Neural progenitor cell (in vitro differentiated cells): Measurements from ENCODE around the gene CARD16. TPM values are rescaled to one million over a fixed set of nuclear protein-coding genes. Genes with fewer than 3 reads are reported as not detected.
"Not testable (repeated sequence)": the region's sequence is repeated elsewhere in the genome, so short reads cannot be mapped to it uniquely, and the experiment has no call there.

ENCODE experiments used
- DNase-seq: peaks from one replicate; pipeline ENCODE4 v3.0.0-alpha.2; 2016; ENCODE audit warnings: low spot score
- H2AFZ ChIP-seq: fragments of 200-600 bp; sonication (generic); replicated peaks from 2 replicates; pipeline ENCODE4 v1.6.1; 2016; ENCODE audit warnings: antibody characterized with exemption
- H3F3A ChIP-seq: fragments of 200-600 bp; sonication (generic); 2 replicates; pipeline ENCODE4 v1.6.1; 2016; ENCODE audit warnings: antibody characterized with exemption, low read depth
- H3K27ac ChIP-seq: fragments of 200-600 bp; sonication (generic); 2 replicates; pipeline ENCODE4 v1.5.1; 2016; ENCODE audit warnings: mild to moderate bottlenecking
- H3K27me3 ChIP-seq: fragments of 200-600 bp; sonication (generic); 2 replicates; pipeline ENCODE4 v1.6.1; 2016; ENCODE audit warnings: mild to moderate bottlenecking, moderate library complexity
- H3K36me3 ChIP-seq: fragments of 200-600 bp; sonication (generic); 2 replicates; pipeline ENCODE4 v1.5.1; 2016
- H3K4me1 ChIP-seq: fragments of 200-600 bp; sonication (generic); 2 replicates; pipeline ENCODE4 v1.6.1; 2016; ENCODE audit warnings: mixed run types
- H3K4me2 ChIP-seq: fragments of 200-600 bp; sonication (generic); 2 replicates; pipeline ENCODE4 v1.6.1; 2016
- H3K4me3 ChIP-seq: fragments of 200-600 bp; sonication (generic); 2 replicates; pipeline ENCODE4 v1.5.1; 2016
- H3K79me2 ChIP-seq: fragments of 200-600 bp; sonication (generic); 2 replicates; pipeline ENCODE4 v1.6.1; 2016; ENCODE audit warnings: low read depth
- H3K9ac ChIP-seq: fragments of 200-600 bp; sonication (generic); 2 replicates; pipeline ENCODE4 v1.6.1; 2016
- H3K9me3 ChIP-seq: fragments of 200-600 bp; sonication (generic); 2 replicates; pipeline ENCODE4 v1.5.1; 2016; ENCODE audit warnings: low read depth
- H4K20me1 ChIP-seq: fragments of 200-600 bp; sonication (generic); 2 replicates; pipeline ENCODE4 v1.6.1; 2016; ENCODE audit warnings: low read depth
- H3K27ac Mint-ChIP-seq: 3 replicates; pipeline ENCODE4 v1.8.0; 2021; ENCODE audit warnings: mixed read lengths
- H3K27me3 Mint-ChIP-seq: 2 replicates; pipeline ENCODE4 v1.8.0; 2022; ENCODE audit warnings: low read depth, mild to moderate bottlenecking, inconsistent platforms, moderate library complexity, mixed read lengths; ENCODE audit not compliant: insufficient read depth
- H3K36me3 Mint-ChIP-seq: 3 replicates; pipeline ENCODE4 v1.8.0; 2021; ENCODE audit warnings: mixed read lengths
- H3K4me1 Mint-ChIP-seq: 3 replicates; pipeline ENCODE4 v1.8.0; 2021; ENCODE audit warnings: mixed read lengths
- H3K4me3 Mint-ChIP-seq: 3 replicates; pipeline ENCODE4 v1.8.0; 2021; ENCODE audit warnings: mild to moderate bottlenecking, moderate library complexity, mixed read lengths
- H3K9me3 Mint-ChIP-seq: 3 replicates; pipeline ENCODE4 v1.8.0; 2020; ENCODE audit warnings: mixed read lengths
- EZH2 ChIP-seq: fragments of 200-600 bp; sonication (generic); IDR thresholded peaks from 2 replicates; pipeline ENCODE4 v1.6.1; 2017; ENCODE audit warnings: antibody characterized with exemption, mild to moderate bottlenecking, moderate library complexity
- EZH2phosphoT487 ChIP-seq: fragments of 200-600 bp; sonication (generic); IDR thresholded peaks from 2 replicates; pipeline ENCODE4 v1.6.1; 2017; ENCODE audit warnings: antibody characterized with exemption
- total RNA-seq: library from RNA; depleted of rRNA; stranded (reverse); fragments of >200 nt; gene quantifications from 2 replicates; pipeline ENCODE4 v1.2.3, GENCODE V29; 2015; ENCODE audit warnings: low replicate concordance
- TF ChIP-seq, protein P1 (sequence below): fragments of 200-600 bp; sonication (generic); IDR thresholded peaks from 2 replicates; pipeline ENCODE4 v1.5.1; 2017; ENCODE audit warnings: antibody characterized with exemption, mild to moderate bottlenecking

Gene CARD16
- total RNA-seq, 1 donor from 2014 or later: not detected

DNA sequence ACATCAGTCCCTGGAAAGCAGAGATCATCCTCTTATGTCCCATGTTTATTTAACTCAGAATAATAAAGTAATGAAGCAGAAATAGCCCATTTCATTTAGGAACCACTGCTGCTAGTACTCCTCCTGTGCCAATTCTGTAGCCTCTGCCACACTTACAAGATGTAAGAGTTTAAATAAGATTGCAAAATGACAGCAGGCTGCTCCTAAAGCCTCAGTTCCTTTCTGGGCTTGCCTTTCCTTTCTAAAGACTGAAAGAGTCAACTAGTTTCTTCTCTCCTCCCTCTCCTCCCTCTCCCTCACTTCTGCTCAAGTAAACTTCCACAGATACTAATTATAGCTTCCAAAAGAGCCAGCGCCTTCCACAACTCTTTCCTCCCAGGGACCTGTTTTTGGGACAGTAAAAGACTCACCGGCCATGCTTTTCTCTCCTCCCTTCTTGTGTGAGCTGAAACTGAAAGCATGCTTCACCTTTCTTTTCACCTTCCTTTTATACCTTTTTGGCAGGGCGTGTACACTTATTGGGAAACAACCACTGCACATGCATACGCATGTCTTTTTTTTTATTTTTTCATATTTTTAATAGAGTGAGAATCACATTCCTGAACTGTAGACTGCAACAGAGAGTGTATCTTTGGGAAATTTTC, 26.1 kb upstream of the CARD16 start:
- Histone ChIP-seq H4K20me1 (no peaks in the 10 kb centered on the region), H2AFZ (no peak overlapping the region), H3K9ac (no peak overlapping the region), H3K27me3 (no peaks in the 10 kb centered on the region), H3F3A (no peaks in the 10 kb centered on the region), H3K79me2 (no peaks in the 10 kb centered on the region), H3K36me3 (no peaks in the 10 kb centered on the region), H3K9me3 (no peaks in the 10 kb centered on the region), H3K4me2 (no peak overlapping the region), H3K4me3 (no peak overlapping the region), H3K27ac (no peak overlapping the region), H3K4me1 (no peaks in the 10 kb centered on the region)
- H3K27me3 Mint-ChIP-seq: no peaks in the 10 kb centered on the region
- H3K4me3 Mint-ChIP-seq: no peak overlapping the region
- DNase-seq: no peak
- no peaks in the 10 kb centered on the region for H3K36me3 Mint-ChIP-seq
- H3K9me3 Mint-ChIP-seq: no peaks in the 10 kb centered on the region
- TF ChIP-seq, protein P1, sequence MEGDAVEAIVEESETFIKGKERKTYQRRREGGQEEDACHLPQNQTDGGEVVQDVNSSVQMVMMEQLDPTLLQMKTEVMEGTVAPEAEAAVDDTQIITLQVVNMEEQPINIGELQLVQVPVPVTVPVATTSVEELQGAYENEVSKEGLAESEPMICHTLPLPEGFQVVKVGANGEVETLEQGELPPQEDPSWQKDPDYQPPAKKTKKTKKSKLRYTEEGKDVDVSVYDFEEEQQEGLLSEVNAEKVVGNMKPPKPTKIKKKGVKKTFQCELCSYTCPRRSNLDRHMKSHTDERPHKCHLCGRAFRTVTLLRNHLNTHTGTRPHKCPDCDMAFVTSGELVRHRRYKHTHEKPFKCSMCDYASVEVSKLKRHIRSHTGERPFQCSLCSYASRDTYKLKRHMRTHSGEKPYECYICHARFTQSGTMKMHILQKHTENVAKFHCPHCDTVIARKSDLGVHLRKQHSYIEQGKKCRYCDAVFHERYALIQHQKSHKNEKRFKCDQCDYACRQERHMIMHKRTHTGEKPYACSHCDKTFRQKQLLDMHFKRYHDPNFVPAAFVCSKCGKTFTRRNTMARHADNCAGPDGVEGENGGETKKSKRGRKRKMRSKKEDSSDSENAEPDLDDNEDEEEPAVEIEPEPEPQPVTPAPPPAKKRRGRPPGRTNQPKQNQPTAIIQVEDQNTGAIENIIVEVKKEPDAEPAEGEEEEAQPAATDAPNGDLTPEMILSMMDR: no peak
- no peak overlapping the region for H3K27ac Mint-ChIP-seq
- H3K4me1 Mint-ChIP-seq: no peaks in the 10 kb centered on the region

DNA sequence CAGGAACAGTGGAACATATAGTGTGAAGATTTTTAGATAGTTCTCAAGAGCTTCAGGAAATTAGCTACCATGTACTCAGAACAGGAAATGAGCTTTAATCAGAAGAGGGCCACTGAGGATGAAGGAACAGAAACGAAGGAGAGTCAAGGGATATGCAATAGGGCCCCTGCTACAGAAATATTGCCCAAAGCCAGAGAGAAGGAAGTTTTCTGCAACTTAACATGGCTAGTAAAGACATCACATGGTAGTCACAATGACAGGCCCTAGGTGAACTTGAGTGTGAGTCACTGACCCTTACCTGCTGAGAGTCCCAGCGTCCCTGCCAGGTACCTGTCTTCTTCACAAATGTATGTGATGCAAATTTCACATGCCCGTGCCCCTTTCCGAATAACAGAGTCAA, 25.2 kb upstream of the CARD16 start:
- H3K27ac Mint-ChIP-seq: no peak overlapping the region
- no peaks in the 10 kb centered on the region for H3K27me3 ChIP-seq

DNA sequence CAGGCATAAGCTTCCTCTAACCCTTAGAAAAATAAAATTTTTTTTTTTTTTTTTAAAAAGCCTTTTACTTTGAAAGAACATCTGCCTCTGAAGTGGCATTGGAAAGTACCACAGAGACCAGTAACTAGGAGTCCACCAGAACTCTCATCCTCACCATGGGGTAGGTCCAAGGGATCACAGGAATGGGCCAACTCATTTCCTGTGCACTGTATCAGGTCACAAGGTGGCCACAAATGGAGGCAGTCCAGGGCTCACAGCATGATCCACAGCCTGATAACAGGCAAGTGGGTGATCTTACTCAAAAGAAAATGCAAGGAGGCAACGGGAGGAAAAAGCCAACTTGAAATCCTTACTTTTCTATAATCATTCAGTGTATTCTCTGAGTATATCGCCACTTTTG, 24.6 kb upstream of the CARD16 start:
- not testable (repeated sequence) for H3K9ac ChIP-seq, H3K9me3 Mint-ChIP-seq, H3K4me1 Mint-ChIP-seq, H3K4me3 ChIP-seq, H3K36me3 Mint-ChIP-seq, H3F3A ChIP-seq, H2AFZ ChIP-seq, H3K9me3 ChIP-seq, H3K27me3 Mint-ChIP-seq, H3K4me1 ChIP-seq, H3K4me2 ChIP-seq, H3K27me3 ChIP-seq, DNase-seq, H3K79me2 ChIP-seq, H3K4me3 Mint-ChIP-seq, H3K27ac ChIP-seq, H4K20me1 ChIP-seq, H3K36me3 ChIP-seq, H3K27ac Mint-ChIP-seq

More for the DNA sequence above, 25.2 kb upstream of the CARD16 start:
- Histone ChIP-seq H3K4me1 (no peaks in the 10 kb centered on the region), H3K27ac (no peak overlapping the region), H3F3A (no peaks in the 10 kb centered on the region), H3K9me3 (no peaks in the 10 kb centered on the region), H2AFZ (no peak overlapping the region), H3K9ac (no peak overlapping the region), H3K79me2 (no peaks in the 10 kb centered on the region), H3K4me2 (no peak overlapping the region), H3K4me3 (no peak overlapping the region), H3K36me3 (no peaks in the 10 kb centered on the region), H4K20me1 (no peaks in the 10 kb centered on the region)
- no peaks in the 10 kb centered on the region for H3K27me3 Mint-ChIP-seq
- H3K36me3 Mint-ChIP-seq: no peaks in the 10 kb centered on the region
- H3K4me1 Mint-ChIP-seq: no peaks in the 10 kb centered on the region
- TF ChIP-seq EZH2phosphoT487: no peak
- TF ChIP-seq EZH2: no peak
- TF ChIP-seq, protein P1: no peak
- H3K9me3 Mint-ChIP-seq: no peaks in the 10 kb centered on the region
- H3K4me3 Mint-ChIP-seq: no peak overlapping the region
- no peak for DNase-seq

DNA sequence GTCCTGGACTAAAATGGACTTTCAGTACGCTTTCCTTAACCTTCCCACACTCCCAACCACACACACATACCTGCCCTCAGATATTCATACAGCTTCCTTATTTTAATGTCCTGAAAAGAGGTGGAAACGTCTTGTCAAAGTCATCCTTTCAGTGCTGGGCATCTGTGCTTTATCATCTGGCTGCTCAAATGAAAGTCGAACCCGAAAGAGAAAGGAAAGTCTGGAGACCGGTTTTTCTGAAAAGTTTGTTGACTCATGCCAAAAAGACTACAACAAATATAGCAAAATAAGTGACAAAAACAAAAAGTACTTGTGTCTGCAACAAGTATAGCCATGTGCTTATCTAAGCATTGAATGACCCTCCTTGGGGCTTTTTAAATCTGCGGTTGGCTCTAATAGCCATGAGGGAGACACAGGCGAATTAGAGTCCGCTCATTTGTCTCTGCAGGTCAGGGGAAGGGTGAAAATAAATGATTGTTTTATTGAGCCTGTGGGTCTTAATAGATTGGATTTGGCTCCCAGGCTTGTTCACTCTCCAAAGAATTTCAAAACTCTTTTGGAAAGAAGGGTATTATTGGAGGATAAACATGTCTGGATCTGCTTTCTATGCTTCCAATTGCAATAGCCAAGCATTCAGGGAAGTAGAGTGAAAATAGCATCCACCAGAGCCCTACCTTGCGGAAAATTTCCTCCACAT, 18.3 kb upstream of the CARD16 start:
- not testable (repeated sequence) for H3K27me3 Mint-ChIP-seq, H3K9me3 ChIP-seq, H3K4me1 ChIP-seq, H3K4me1 Mint-ChIP-seq, H3F3A ChIP-seq, H3K9me3 Mint-ChIP-seq, H3K79me2 ChIP-seq, H3K36me3 Mint-ChIP-seq, H4K20me1 ChIP-seq, H3K27me3 ChIP-seq, H3K27ac Mint-ChIP-seq, DNase-seq, H3K4me2 ChIP-seq, H2AFZ ChIP-seq, H3K27ac ChIP-seq, H3K4me3 Mint-ChIP-seq, H3K4me3 ChIP-seq, H3K9ac ChIP-seq, H3K36me3 ChIP-seq
